Tibial artery (tissue), 4 donors: ENCODE data around the gene GDAP1L1.

Source experiments
- DNase-seq, 2 donors: peaks; one replicate each; pipeline ENCODE4 v3.0.0-alpha.2; 2019
- H3K27ac ChIP-seq, 2 donors: fragments of 200-600 bp; sonication (generic) in 1 of 2; 1 replicate in 1 of 2; 2 replicates in 1 of 2; pipeline ENCODE4 v1.5.1; 2018 to 2019; ENCODE audit warnings: mild to moderate bottlenecking in 1 of 2
- H3K27me3 ChIP-seq, 2 donors: fragments of 200-600 bp; sonication (generic) in 1 of 2; one replicate each; pipeline versions ENCODE4 v1.5.1 to v1.6.0; 2016 to 2019
- H3K36me3 ChIP-seq, 3 donors: fragments of 200-600 bp; sonication (generic) in 2 of 3; one replicate each; pipeline ENCODE4 v1.5.1; 2016 to 2019; ENCODE audit warnings: mild to moderate bottlenecking in 2 of 3
- H3K4me1 ChIP-seq, 4 donors: fragments of 200-600 bp; sonication (generic) in 2 of 4; 1 replicate in 3 of 4; 2 replicates in 1 of 4; pipeline ENCODE4 v1.5.1; 2016 to 2019
- H3K4me3 ChIP-seq, 2 donors: fragments of 200-600 bp; sonication (generic) in 1 of 2; 1 replicate in 1 of 2; 2 replicates in 1 of 2; pipeline ENCODE4 v1.5.1; 2018 to 2019; ENCODE audit warnings: mild to moderate bottlenecking in 2 of 2
- H3K9me3 ChIP-seq, 3 donors: fragments of 200-600 bp; sonication (generic) in 1 of 3; one replicate each; pipeline ENCODE4 v1.5.1; 2016 to 2019
- CTCF ChIP-seq, 2 experiments: fragments of 200-600 bp in 1 of 2; fragments of 450-650 bp in 1 of 2; IDR thresholded peaks; one replicate each; pipeline ENCODE4 v1.5.1; 2017 to 2019; ENCODE audit warnings: antibody characterized with exemption in 2 of 2, mild to moderate bottlenecking in 1 of 2, moderate library complexity in 1 of 2
- intact Hi-C: fragments of 100-400 bp; cut with DNase I; formaldehyde crosslinking; loops from one replicate; pipeline ENCODE4 v1.15.0; 2023; ENCODE audit warnings: low total_unique reads

GDAP1L1 gene

DNA sequence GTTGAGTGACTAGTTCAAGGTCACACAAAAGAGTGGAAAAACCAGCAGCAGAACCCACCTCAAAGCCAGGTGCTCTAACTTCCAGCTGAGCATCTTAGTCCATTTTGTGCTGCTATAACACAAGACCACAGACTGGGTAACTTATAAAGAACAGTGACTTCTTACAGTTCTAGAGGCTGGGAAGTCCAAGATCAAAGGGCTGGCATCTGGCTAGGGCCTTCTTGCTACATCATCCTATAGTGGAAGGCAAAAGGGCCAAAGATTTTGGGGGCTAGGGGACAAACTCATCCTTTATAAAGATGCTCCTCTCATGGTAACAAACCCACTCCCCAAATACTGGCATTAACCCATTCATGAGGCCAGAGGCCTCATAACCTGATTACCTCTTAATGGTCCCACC is 54.2 kb downstream of the GDAP1L1 start:
- no peak for TF ChIP-seq CTCF (IDR thresholded peaks at IDR 0.05)
- Histone ChIP-seq H3K4me3 (no peak overlapping the region), H3K36me3 (peaks cover 0 to 12% (median 8%) of the 10 kb centered on the region in 3 donors), H3K27me3 (no peaks in the 10 kb centered on the region), H3K27ac (no peak overlapping the region), H3K9me3 (no peaks in the 10 kb centered on the region), H3K4me1 (no peaks in the 10 kb centered on the region)
- DNase-seq: no peak
- intact Hi-C loops: loop anchor here (5.0 kb wide), 1 partner anchor 79 kb away; no protein-coding TSS in a partner anchor

GRCh38 chr20:44302026-44302669 is 55.0 kb downstream of the GDAP1L1 start:
- Histone ChIP-seq H3K4me3 (no peak overlapping the region), H3K9me3 (no peaks in the 10 kb centered on the region), H3K27ac (no peak overlapping the region), H3K36me3 (peaks cover 0 to 20% (median 14%) of the 10 kb centered on the region in 3 donors), H3K4me1 (no peaks in the 10 kb centered on the region), H3K27me3 (no peaks in the 10 kb centered on the region)
- DNase-seq: no peak
- no peak for TF ChIP-seq CTCF (IDR thresholded peaks at IDR 0.05)
- intact Hi-C loops: loop anchor here (5.0 kb wide), 1 partner anchor 80 kb away; no protein-coding TSS in a partner anchor

- Histone ChIP-seq H3K9me3 (no peaks in the 10 kb centered on the region), H3K36me3 (peaks cover 0 to 20% (median 14%) of the 10 kb centered on the region in 3 donors), H3K27ac (no peak overlapping the region), H3K4me1 (no peaks in the 10 kb centered on the region), H3K4me3 (no peak overlapping the region), H3K27me3 (no peaks in the 10 kb centered on the region)
- intact Hi-C loops: loop anchor here (5.0 kb wide), 1 partner anchor 80 kb away; no protein-coding TSS in a partner anchor
- TF ChIP-seq CTCF (IDR thresholded peaks at IDR 0.05): no peak
- DNase-seq: no peak
Measured at GRCh38 chr20:44302736-44303135, 55.6 kb downstream of the GDAP1L1 start.

GRCh38 chr20:44304383-44304782 is 57.3 kb downstream of the GDAP1L1 start:
- peaks cover 0 to 20% (median 14%) of the 10 kb centered on the region in 3 donors for H3K36me3 ChIP-seq

DNA sequence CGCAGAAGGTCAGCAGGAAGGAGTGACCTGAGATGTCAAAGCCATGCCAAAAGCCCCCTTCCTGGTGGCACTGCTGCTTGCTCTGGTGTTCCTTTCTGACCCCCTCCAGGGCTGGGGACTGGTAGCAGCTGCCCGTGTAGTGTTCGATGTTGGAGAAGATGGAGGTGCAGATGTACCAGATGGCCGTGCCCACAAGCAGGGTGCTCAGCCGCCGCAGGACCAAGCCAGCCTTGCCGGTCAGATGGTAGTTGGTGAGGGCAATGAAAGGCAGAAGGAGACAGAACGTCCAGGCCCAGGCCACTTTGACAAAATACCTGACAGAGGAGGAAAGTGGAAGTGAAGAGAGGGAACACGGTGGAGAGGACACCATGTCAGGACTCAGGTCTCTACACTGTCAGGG is 59.8 kb downstream of the GDAP1L1 start:
- no peak for TF ChIP-seq CTCF (IDR thresholded peaks at IDR 0.05)
- Histone ChIP-seq H3K4me1 (peaks cover 0 to 23% (median 16%) of the 10 kb centered on the region in 4 donors), H3K27ac (no peak overlapping the region), H3K4me3 (no peak overlapping the region), H3K36me3 (peaks cover 0 to 20% (median 14%) of the 10 kb centered on the region in 3 donors), H3K27me3 (no peaks in the 10 kb centered on the region), H3K9me3 (no peaks in the 10 kb centered on the region)
- DNase-seq: no peak
- intact Hi-C loops: no loop called here

More at GRCh38 chr20:44304383-44304782, 57.3 kb downstream of the GDAP1L1 start:
- no peaks in the 10 kb centered on the region for H3K27me3 ChIP-seq
- no peaks in the 10 kb centered on the region for H3K9me3 ChIP-seq
- intact Hi-C loops: loop anchor here (5.0 kb wide), 1 partner anchor 82 kb away; no protein-coding TSS in a partner anchor
- peaks cover 0 to 8% (median 3%) of the 10 kb centered on the region in 4 donors for H3K4me1 ChIP-seq
- TF ChIP-seq CTCF (IDR thresholded peaks at IDR 0.05): no peak
- DNase-seq: no peak
- no peak overlapping the region for H3K4me3 ChIP-seq
- no peak overlapping the region for H3K27ac ChIP-seq
